Measurements from ENCODE around the gene SERPINH1.
A peak's percentile ranks its signal among the peaks of the same experiment; 100 is the strongest.

The SERPINH1 gene

GRCh38 chr11:75597636-75598035 is 35.6 kb downstream of the SERPINH1 start:
- Histone ChIP-seq H3F3A (ENCODE audit: insufficient read depth, low read length) (no peaks in the 10 kb centered on the region), H3K36me3 (replicated peaks; ENCODE audit: insufficient read depth, low read length) (no peaks in the 10 kb centered on the region), H3K9me3 (replicated peaks; ENCODE audit: insufficient read depth, low read length) (no peaks in the 10 kb centered on the region), H3K4me1 (ENCODE audit: low read length) (no peaks in the 10 kb centered on the region), H3K4me2 (ENCODE audit: low read depth, low read length) (no peak overlapping the region), H3K9me2 (replicated peaks; ENCODE audit: insufficient read depth, low read length) (no peaks in the 10 kb centered on the region), H4K20me1 (ENCODE audit: insufficient read depth, low read length) (no peaks in the 10 kb centered on the region), H3K4me3 (ENCODE audit: low read length) (no peak overlapping the region), H3K9ac (ENCODE audit: low read length) (no peak overlapping the region), H3K27me3 (replicated peaks; ENCODE audit: insufficient read depth, low read length) (no peaks in the 10 kb centered on the region; the same call in 1 of the 2 replicates), H3K27ac (ENCODE audit: low read length) (no peak overlapping the region), H3K79me2 (ENCODE audit: low read length) (no peaks in the 10 kb centered on the region), H2AFZ (ENCODE audit: low read length) (no peak overlapping the region)
- DNase-seq, result peak; percentile 18
- no peak for TF ChIP-seq EZH2 (optimal IDR thresholded peaks at IDR 0.05; ENCODE audit: low read depth, low read length)
- TF ChIP-seq CTCF (IDR thresholded peaks at IDR 0.05; ENCODE audit: low read length), result peak; percentile 60

- Histone ChIP-seq H3F3A (ENCODE audit: insufficient read depth, low read length) (no peaks in the 10 kb centered on the region), H3K27ac (ENCODE audit: low read length) (no peak overlapping the region), H3K4me2 (ENCODE audit: low read depth, low read length) (no peak overlapping the region), H3K4me1 (ENCODE audit: low read length) (no peaks in the 10 kb centered on the region), H3K27me3 (replicated peaks; ENCODE audit: insufficient read depth, low read length) (no peaks in the 10 kb centered on the region; the same call in 1 of the 2 replicates), H3K9me3 (replicated peaks; ENCODE audit: insufficient read depth, low read length) (no peaks in the 10 kb centered on the region), H2AFZ (ENCODE audit: low read length) (no peak overlapping the region), H3K79me2 (ENCODE audit: low read length) (no peaks in the 10 kb centered on the region), H3K4me3 (ENCODE audit: low read length) (no peak overlapping the region), H3K9ac (ENCODE audit: low read length) (no peak overlapping the region), H4K20me1 (ENCODE audit: insufficient read depth, low read length) (no peaks in the 10 kb centered on the region), H3K9me2 (replicated peaks; ENCODE audit: insufficient read depth, low read length) (no peaks in the 10 kb centered on the region), H3K36me3 (replicated peaks; ENCODE audit: insufficient read depth, low read length) (no peaks in the 10 kb centered on the region)
- no peak for DNase-seq
- no peak for TF ChIP-seq EZH2phosphoT487 (IDR thresholded peaks at IDR 0.05; ENCODE audit: low read length)
- TF ChIP-seq EZH2 (optimal IDR thresholded peaks at IDR 0.05; ENCODE audit: low read depth, low read length), result no peak
- no peak for TF ChIP-seq CTCF (IDR thresholded peaks at IDR 0.05; ENCODE audit: low read length)
Measured at GRCh38 chr11:75598264-75598663, 36.2 kb downstream of the SERPINH1 start.

GRCh38 chr11:75598900-75599299 is 36.8 kb downstream of the SERPINH1 start:
- Histone ChIP-seq H3K27me3 (replicated peaks; ENCODE audit: insufficient read depth, low read length) (peaks cover 5% of the 10 kb centered on the region; the same call in 1 of the 2 replicates), H4K20me1 (ENCODE audit: insufficient read depth, low read length) (no peaks in the 10 kb centered on the region), H2AFZ (ENCODE audit: low read length) (no peak overlapping the region), H3K27ac (ENCODE audit: low read length) (no peak overlapping the region), H3K79me2 (ENCODE audit: low read length) (no peaks in the 10 kb centered on the region), H3K4me1 (ENCODE audit: low read length) (no peaks in the 10 kb centered on the region), H3K4me2 (ENCODE audit: low read depth, low read length) (no peak overlapping the region), H3K4me3 (ENCODE audit: low read length) (no peak overlapping the region), H3F3A (ENCODE audit: insufficient read depth, low read length) (no peaks in the 10 kb centered on the region), H3K36me3 (replicated peaks; ENCODE audit: insufficient read depth, low read length) (no peaks in the 10 kb centered on the region), H3K9ac (ENCODE audit: low read length) (no peak overlapping the region), H3K9me3 (replicated peaks; ENCODE audit: insufficient read depth, low read length) (no peaks in the 10 kb centered on the region), H3K9me2 (replicated peaks; ENCODE audit: insufficient read depth, low read length) (no peaks in the 10 kb centered on the region)
- no peak for DNase-seq
- no peak for TF ChIP-seq EZH2 (optimal IDR thresholded peaks at IDR 0.05; ENCODE audit: low read depth, low read length)
- no peak for TF ChIP-seq CTCF (IDR thresholded peaks at IDR 0.05; ENCODE audit: low read length)

Data from MM.1S (cell line).